HFF-Myc (cell line): Measurements from ENCODE around the gene MRPL28.
A peak's percentile ranks its signal among the peaks of the same experiment; 100 is the strongest.
"Not testable (repeated sequence)": the region's sequence is repeated elsewhere in the genome, so short reads cannot be mapped to it uniquely, and the experiment has no call there.

Source experiments
- DNase-seq: peaks from one replicate; pipeline ENCODE4 v3.0.0-alpha.2; 2011; ENCODE audit warnings: low read depth; ENCODE audit errors: extremely low read depth
- H3K4me3 ChIP-seq: replicated peaks from 2 replicates; pipeline ENCODE4 v1.5.1; 2011; ENCODE audit warnings: low read depth, mild to moderate bottlenecking, control low read depth, low read length
- CTCF ChIP-seq: IDR thresholded peaks from 2 replicates; pipeline ENCODE4 v1.5.1; 2012; ENCODE audit warnings: mild to moderate bottlenecking, low read depth, low read length, control low read depth; ENCODE audit errors: missing control alignments

MRPL28 gene

GRCh38 chr16:391885-392335 lies 21.6 kb upstream of the MRPL28 start:
- peak; percentile 94 for TF ChIP-seq CTCF
- H3K4me3 ChIP-seq: no peak overlapping the region
- peak; percentile 65 for DNase-seq

DNA sequence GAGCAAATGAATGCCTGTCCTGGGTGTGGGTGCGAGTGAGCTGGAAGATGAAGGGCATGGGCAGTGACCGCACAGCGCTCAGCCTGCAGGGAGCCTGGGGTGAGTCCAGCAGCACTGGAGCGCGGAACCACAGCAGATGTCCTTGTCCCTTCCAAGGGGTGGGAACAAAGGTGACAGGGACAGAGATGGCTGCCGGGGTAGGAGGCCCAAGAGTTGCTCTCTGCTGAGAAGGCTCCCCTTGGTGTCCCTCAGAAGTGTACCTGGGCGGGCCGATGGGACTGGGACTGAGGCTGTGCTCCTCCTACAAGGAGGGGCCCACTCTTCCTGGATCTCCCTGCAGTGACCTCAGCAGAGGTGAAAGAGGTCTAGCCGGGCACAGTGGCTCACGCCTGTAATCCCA lies 19.0 kb upstream of the MRPL28 start:
- H3K4me3 ChIP-seq: no peak overlapping the region
- TF ChIP-seq CTCF: no peak
- DNase-seq: no peak

GRCh38 chr16:387761-388666 lies 17.7 kb upstream of the MRPL28 start:
- DNase-seq, H3K4me3 ChIP-seq: not testable (repeated sequence)

- no peak for TF ChIP-seq CTCF
- DNase-seq: no peak
- no peak overlapping the region for H3K4me3 ChIP-seq
Measured at GRCh38 chr16:386641-387156, 16.4 kb upstream of the MRPL28 start.

DNA sequence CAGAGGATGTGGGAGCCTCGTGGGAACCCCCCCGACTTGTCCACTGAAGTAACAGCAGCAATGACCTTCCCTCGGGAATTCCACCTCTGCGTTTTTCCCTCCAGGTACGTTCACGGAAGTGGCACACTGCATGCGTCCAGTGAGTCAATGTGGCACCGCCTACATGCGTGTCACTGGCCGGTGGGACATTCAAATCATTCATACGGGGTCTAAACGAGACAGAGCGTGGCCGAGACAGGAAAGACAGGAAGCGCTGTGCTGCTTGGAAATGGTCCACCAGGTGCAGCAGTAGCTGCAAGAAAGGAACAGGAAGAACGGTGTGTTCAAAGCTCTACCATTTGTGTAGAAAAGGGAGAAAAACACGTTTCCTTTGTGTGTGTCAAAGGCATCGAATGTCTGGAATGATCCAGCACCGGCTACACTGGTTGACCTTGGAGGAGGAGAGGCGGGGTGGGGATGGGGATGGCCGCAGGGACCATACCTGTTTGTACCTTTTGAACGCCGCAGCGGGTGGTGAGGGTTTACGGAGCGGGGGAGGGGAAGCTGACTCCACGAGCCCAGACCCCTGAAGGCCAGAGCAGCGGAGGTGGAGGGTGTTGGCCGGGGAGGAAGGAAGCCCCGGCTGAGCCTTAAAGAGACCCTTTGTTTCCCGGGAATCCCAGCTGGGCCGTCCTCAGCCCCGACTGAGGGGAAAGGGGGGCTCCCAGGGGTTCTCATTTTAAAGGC lies 13.2 kb upstream of the MRPL28 start:
- DNase-seq: no peak
- no peak for TF ChIP-seq CTCF
- H3K4me3 ChIP-seq: no peak overlapping the region

DNA sequence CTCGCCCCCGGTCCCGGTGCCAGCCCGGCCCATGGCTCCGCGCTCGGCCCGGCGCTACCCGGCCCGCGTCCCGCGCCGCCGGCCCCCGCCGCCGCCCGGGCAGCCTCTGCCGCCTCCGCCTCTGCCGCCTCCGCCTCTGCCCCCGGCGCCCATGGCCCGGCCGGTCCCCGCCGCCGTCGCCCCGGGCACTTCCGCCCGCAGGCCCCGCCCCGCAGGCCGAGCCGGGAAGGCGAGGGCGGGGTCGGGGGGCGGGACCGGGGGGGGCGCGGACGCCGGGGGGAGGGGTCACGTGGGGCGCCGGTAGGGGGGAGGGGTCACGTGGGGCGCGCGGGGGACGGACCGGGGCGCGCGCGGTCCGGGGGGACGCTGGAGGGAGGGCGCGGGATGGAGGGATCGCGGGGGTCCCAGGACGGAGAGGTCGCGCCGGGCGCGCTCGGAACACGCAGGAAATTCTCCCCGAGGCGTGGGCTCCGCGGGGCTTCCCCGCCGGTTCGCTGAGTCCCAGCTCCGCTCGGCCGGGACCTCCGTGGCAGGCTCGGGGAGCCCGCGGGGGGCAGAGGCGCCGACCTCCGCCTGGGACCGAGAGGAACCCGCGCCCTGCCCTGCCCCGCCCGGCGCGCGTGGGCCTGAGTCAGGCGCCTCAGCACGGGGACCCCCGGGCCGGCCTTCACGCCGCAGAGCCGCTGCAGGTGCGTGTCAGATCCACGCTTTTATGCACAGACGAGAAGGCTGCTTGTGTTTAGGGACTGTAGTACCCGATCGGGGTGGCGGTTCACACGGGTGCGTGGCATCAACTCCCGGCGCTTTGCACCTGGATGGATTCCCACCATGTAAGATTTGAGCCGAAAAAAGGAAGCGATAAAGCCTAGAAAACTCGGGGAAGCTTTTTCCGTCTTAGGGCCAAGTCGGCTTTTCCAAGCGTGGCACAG lies 11.7 kb upstream of the MRPL28 start, which contains the start of gene PGAP6:
Gene PGAP6 (minus strand): TSS at position 190 of the 929 bp plus-strand sequence. CDS start 157 bp downstream, at position 33.
- no peak for DNase-seq
- no peak for TF ChIP-seq CTCF
- peak within 1 kb of the TSS; percentile 77 for H3K4me3 ChIP-seq
